Heart right ventricle (tissue), 16 donors: ENCODE measurements around the gene FAM227B. TPM values are rescaled to one million over a fixed set of nuclear protein-coding genes. Genes with fewer than 3 reads are reported as not detected.

Experiments used
- ATAC-seq, 8 donors: fragments of 200-7000 bp; cut with Tn5 transposase; one replicate each; pipeline ENCODE4 v1.9.1; 2020; ENCODE audit warnings: mild to moderate bottlenecking in 8 of 8, moderate library complexity in 8 of 8, moderate number of reproducible peaks in 1 of 8
- DNase-seq, 2 donors: peaks; one replicate each; pipeline ENCODE4 v3.0.0-alpha.2; 2020
- H3K27ac ChIP-seq, 10 donors: fragments of 200-600 bp; sonication (generic) in 2 of 10; one replicate each; pipeline versions ENCODE4 v1.5.0 to v1.8.0; 2020 to 2022; ENCODE audit warnings: mild to moderate bottlenecking in 3 of 10
- H3K27me3 ChIP-seq, 7 donors: fragments of 200-600 bp; one replicate each; pipeline ENCODE4 v1.8.0; 2021 to 2022; ENCODE audit warnings: mild to moderate bottlenecking in 2 of 7
- H3K36me3 ChIP-seq, 9 donors: fragments of 200-600 bp; sonication (generic) in 1 of 9; one replicate each; pipeline versions ENCODE4 v1.5.0 to v1.8.0; 2020 to 2022; ENCODE audit warnings: mild to moderate bottlenecking in 2 of 9
- H3K4me1 ChIP-seq, 9 donors: fragments of 200-600 bp; sonication (generic) in 1 of 9; one replicate each; pipeline versions ENCODE4 v1.5.0 to v1.8.0; 2020 to 2022; ENCODE audit warnings: mild to moderate bottlenecking in 4 of 9
- H3K4me3 ChIP-seq, 10 donors: fragments of 200-600 bp; sonication (generic) in 2 of 10; one replicate each; pipeline versions ENCODE4 v1.5.0 to v1.8.0; 2020 to 2022; ENCODE audit warnings: mild to moderate bottlenecking in 7 of 10, moderate library complexity in 2 of 10
- H3K9me3 ChIP-seq, 11 donors: fragments of 200-600 bp in 10 of 11; sonication (generic) in 2 of 11; one replicate each; pipeline versions ENCODE4 v1.5.0 to v1.8.0; 2013 to 2022; ENCODE audit warnings: mild to moderate bottlenecking in 2 of 11, control low read depth in 1 of 11, moderate library complexity in 1 of 11
- WGBS, 2 donors: extraction: QIAGEN DNeasy Blood & Tissue Kit; methylation state at CpG; one replicate each; pipeline ENCODE4 v1.1.7; 2013; ENCODE audit warnings: inconsistent platforms in 1 of 2; 5-methylcytosine and 5-hydroxymethylcytosine counted together
- intact Hi-C, 10 donors: fragments of 100-400 bp; cut with DNase I; formaldehyde crosslinking; loops; one replicate each; pipeline versions ENCODE4 v1.11.1 to v1.14.2; 2022
- polyA plus RNA-seq, 2 donors: library from polyadenylated mRNA; stranded (reverse); fragments of 200-250 nt; gene quantifications; one replicate each; pipeline ENCODE4 v1.2.3, GENCODE V29; 2013
- total RNA-seq, 10 donors: library from RNA; stranded (reverse); fragmentation: NEBNext Ultra II Directional in 3 of 10; extraction: Animal tissue kit (Norgen Biotek cat#: 25700) in 3 of 10; gene quantifications; one replicate each; pipeline versions ENCODE4 v1.2.1 to v1.2.4, GENCODE V29; 2021 to 2023
- TF ChIP-seq, protein P1 (sequence below), 9 donors: fragments of 200-600 bp; sonication (generic) in 2 of 9; IDR thresholded peaks; one replicate each; pipeline versions ENCODE4 v1.5.0 to v1.8.0; 2021 to 2022; ENCODE audit warnings: antibody characterized with exemption in 9 of 9, mild to moderate bottlenecking in 5 of 9, moderate library complexity in 1 of 9
- donor health status: Arrhythmogenic right ventricular cardiomyopathy.
- donor health status: ischemic (EF 13 %, LVEDD 7.1; RV severe dilation, severe dysfunction).
- donor health status: healthy with polysubstance abuse.
- donor health status: DM: no; HTN: yes; CAD: no.
- donor health status: DM: no; HTN: no; CAD: no.
- donor health status: ischemic (EF 25% LVEDD 6.9; RV normal size, moderate dysfunction).
- donor health status: ischemic (EF 25% LVEDD 5.7; RV mildly dilated, moderate dysfunction).
- donor health status: healthy.
- donor health status: DM: yes; HTN: yes; CAD: no.
- donor health status: Ischemic cardiomyopathy.
- donor health status: ischemic (EF 35%, LVEDD 5.7; RV mildly dilated, moderate dysfunction).
- donor health status: nonischemic (EF 11% LVEDD 7.7; RV severe dilation, severe dysfunction).
- donor health status: DM: yes; HTN: yes; CAD: no.
- donor health status: PGD.
- donor health status: ischemic (EF 29% LVEDD 5.4; RV normal size, mild dysfunction).
- donor health status: nonischemic (EF 23%, LVEDD 6.1; RV moderate dilation, normal function).

The FAM227B gene
- total and polyA plus RNA-seq, 12 donors, result 5.1 to 22.8 (median 14.4) TPM

DNA sequence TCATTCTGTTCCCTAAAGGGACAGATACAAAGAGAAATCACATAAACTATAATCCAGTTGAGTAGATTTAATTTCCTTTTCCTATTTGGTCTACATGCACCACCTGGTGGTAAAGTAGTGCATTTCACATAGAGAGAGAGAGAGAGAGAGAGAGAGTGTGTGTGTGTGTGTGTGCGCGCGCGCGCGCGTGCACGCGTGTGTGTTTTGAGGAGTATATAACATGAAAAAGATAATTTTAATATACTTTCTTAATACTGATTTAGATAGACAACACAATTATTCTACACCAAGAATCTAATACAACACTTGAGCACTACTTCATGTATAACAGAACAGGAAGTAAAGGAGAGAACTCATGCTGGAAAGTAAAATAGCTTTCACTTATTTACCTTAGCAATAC, 198.6 kb downstream of the FAM227B start:
- Histone ChIP-seq H3K27ac (peak overlapping the region in 4 of 10 donors; percentile 65 to 80 (median 76)), H3K9me3 (peaks cover 0 to 2% (median 0%) of the 10 kb centered on the region in 11 donors), H3K4me3 (peak overlapping the region in 9 of 10 donors; percentile 2 to 54 (median 23)), H3K4me1 (peaks cover 0 to 8% (median 0%) of the 10 kb centered on the region in 9 donors), H3K27me3 (no peaks in the 10 kb centered on the region), H3K36me3 (no peaks in the 10 kb centered on the region)
- 11 to 15% methylated on average over 9 of the region's 9 CpGs for WGBS, 2 donors
- ATAC-seq (peak; percentile 45 to 78 (median 52)), DNase-seq (peak; percentile 24 to 47)
- TF ChIP-seq, protein P1, sequence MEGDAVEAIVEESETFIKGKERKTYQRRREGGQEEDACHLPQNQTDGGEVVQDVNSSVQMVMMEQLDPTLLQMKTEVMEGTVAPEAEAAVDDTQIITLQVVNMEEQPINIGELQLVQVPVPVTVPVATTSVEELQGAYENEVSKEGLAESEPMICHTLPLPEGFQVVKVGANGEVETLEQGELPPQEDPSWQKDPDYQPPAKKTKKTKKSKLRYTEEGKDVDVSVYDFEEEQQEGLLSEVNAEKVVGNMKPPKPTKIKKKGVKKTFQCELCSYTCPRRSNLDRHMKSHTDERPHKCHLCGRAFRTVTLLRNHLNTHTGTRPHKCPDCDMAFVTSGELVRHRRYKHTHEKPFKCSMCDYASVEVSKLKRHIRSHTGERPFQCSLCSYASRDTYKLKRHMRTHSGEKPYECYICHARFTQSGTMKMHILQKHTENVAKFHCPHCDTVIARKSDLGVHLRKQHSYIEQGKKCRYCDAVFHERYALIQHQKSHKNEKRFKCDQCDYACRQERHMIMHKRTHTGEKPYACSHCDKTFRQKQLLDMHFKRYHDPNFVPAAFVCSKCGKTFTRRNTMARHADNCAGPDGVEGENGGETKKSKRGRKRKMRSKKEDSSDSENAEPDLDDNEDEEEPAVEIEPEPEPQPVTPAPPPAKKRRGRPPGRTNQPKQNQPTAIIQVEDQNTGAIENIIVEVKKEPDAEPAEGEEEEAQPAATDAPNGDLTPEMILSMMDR (IDR thresholded peaks at IDR 0.05), result peak; percentile 39 to 83 (median 70)
- intact Hi-C loops, result loop anchor here in 8 of 10 donors (1.0 to 10.0 kb wide), 15 partner anchors 63 to 723 kb away; partner anchors contain the start of genes COPS2 (in 1 of the 8), DTWD1 (in 1 of the 8) and FAM227B (in 1 of the 8)

DNA sequence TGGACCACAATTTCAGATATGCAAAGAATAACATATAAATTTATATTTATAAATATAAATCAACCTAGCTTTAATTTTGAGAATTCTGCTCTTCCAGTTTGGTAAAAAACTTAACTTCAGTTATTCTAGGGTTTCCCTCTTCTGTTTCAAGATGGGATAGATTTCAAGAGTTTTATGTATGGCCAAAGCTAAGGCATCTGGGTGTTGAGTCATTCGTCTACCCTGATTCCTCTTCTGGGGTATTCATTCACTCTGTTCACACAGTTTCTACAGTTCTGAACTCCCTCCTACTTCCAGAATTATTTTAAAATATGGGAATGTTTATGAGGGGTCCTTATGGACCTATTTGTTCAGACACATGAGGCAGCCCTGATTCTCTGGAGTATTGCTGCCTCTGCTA, 201.8 kb downstream of the FAM227B start:
- WGBS, 2 donors, result 80 to 92% methylated on average over 1 of the region's 1 CpG
- no peak for ATAC-seq
- no peak for DNase-seq

DNA sequence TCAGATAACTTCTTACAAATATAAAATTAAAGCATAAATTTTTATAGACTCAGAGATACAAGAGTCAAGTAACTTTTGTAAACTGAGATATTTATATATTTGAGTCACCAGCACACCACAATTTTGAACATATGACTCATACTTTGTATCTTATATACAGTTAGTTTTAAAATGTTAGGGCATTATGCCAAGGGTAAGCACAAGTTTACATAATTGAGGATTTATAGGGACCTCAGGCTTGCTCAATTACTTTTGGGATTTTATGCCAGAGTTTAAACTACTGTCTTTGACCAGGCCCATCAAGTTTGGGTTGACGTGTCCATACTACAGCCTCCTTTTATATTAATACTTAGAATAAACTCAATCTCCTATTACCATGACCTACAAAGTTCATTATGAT, 205.0 kb downstream of the FAM227B start:
- H3K27ac ChIP-seq, result no peak overlapping the region
- TF ChIP-seq, protein P1 (IDR thresholded peaks at IDR 0.05), result no peak
- no peak overlapping the region for H3K4me3 ChIP-seq
- no peaks in the 10 kb centered on the region for H3K36me3 ChIP-seq
- H3K9me3 ChIP-seq, result peaks cover 0 to 5% (median 0%) of the 10 kb centered on the region in 11 donors
- ATAC-seq (no peak), DNase-seq (no peak)
- no peaks in the 10 kb centered on the region for H3K27me3 ChIP-seq
- 80 to 94% methylated on average over 1 of the region's 1 CpG for WGBS, 2 donors
- no peaks in the 10 kb centered on the region for H3K4me1 ChIP-seq
- intact Hi-C loops, result loop anchor here in 3 of 10 donors (10.0 kb wide), 3 partner anchors 171 to 561 kb away; no protein-coding TSS in a partner anchor

More for the DNA sequence above, 201.8 kb downstream of the FAM227B start:
- H3K4me3 ChIP-seq, result no peak overlapping the region
- TF ChIP-seq, protein P1 (IDR thresholded peaks at IDR 0.05), result no peak
- intact Hi-C loops, result loop anchor here in 3 of 10 donors (10.0 kb wide), 3 partner anchors 174 to 564 kb away; no protein-coding TSS in a partner anchor
- H3K27ac ChIP-seq, result no peak overlapping the region
- H3K36me3 ChIP-seq, result no peaks in the 10 kb centered on the region
- no peaks in the 10 kb centered on the region for H3K27me3 ChIP-seq
- H3K4me1 ChIP-seq, result peaks cover 0 to 8% (median 0%) of the 10 kb centered on the region in 9 donors
- peaks cover 0 to 5% (median 0%) of the 10 kb centered on the region in 11 donors for H3K9me3 ChIP-seq

DNA sequence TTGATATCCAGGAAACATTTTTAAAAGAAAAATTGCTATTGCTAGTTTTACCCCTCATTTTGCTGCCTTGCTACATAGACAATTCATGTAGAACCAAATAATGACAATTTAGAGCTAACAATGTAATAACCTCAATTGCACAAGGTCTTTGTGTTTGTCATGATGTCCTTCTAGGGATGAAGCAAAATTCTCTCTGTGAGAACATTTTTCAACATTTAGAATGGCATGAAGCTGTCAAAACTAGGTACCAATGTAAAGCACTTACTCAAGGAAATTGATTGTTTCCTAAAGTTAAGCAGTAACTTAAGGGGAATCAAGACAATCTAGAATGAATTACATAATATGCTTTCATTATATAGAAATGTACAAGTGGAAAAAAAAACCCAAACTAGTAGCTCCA, 205.5 kb downstream of the FAM227B start:
- TF ChIP-seq, protein P1 (IDR thresholded peaks at IDR 0.05), result no peak
- H3K27me3 ChIP-seq, result no peaks in the 10 kb centered on the region
- no peak for ATAC-seq
- no peak overlapping the region for H3K27ac ChIP-seq
- peaks cover 0 to 5% (median 0%) of the 10 kb centered on the region in 11 donors for H3K9me3 ChIP-seq
- DNase-seq, result no peak
- H3K4me3 ChIP-seq, result no peak overlapping the region
- intact Hi-C loops, result loop anchor here in 3 of 10 donors (10.0 kb wide), 3 partner anchors 170 to 560 kb away; no protein-coding TSS in a partner anchor
- H3K36me3 ChIP-seq, result no peaks in the 10 kb centered on the region
- no peaks in the 10 kb centered on the region for H3K4me1 ChIP-seq
